Aorta (tissue), 5 donors: ENCODE results near the gene PRDM1. TPM values are rescaled to one million over a fixed set of nuclear protein-coding genes. Genes with fewer than 3 reads are reported as not detected.

ENCODE experiments used
- ATAC-seq: fragments of 200-7000 bp; cut with Tn5 transposase; one replicate; pipeline ENCODE4 v1.9.1; 2022; ENCODE audit warnings: moderate library complexity; ENCODE audit not compliant: low FRiP score
- DNase-seq, 2 donors: peaks; one replicate each; pipeline ENCODE4 v3.0.0-alpha.2; 2020
- H3K27ac ChIP-seq, 2 donors: one replicate each; pipeline ENCODE4 v1.5.1; 2013; ENCODE audit warnings: low read length in 2 of 2, mild to moderate bottlenecking in 2 of 2, moderate library complexity in 2 of 2, control low read depth in 1 of 2, inconsistent platforms in 1 of 2, low read depth in 1 of 2
- H3K27me3 ChIP-seq, 2 donors: one replicate each; pipeline ENCODE4 v1.6.1; 2013; ENCODE audit warnings: control low read depth in 1 of 2, low read length in 1 of 2, mild to moderate bottlenecking in 1 of 2, moderate library complexity in 1 of 2; ENCODE audit not compliant: insufficient read depth in 2 of 2, control insufficient read depth in 1 of 2
- H3K36me3 ChIP-seq, 2 donors: one replicate each; pipeline ENCODE4 v1.6.1; 2013; ENCODE audit warnings: control low read depth in 1 of 2, low read length in 1 of 2, mild to moderate bottlenecking in 1 of 2; ENCODE audit not compliant: insufficient read depth in 2 of 2, control insufficient read depth in 1 of 2
- H3K4me1 ChIP-seq, 2 donors: one replicate each; pipeline ENCODE4 v1.6.1; 2013; ENCODE audit warnings: low read length in 2 of 2, control low read depth in 1 of 2, mild to moderate bottlenecking in 1 of 2, moderate library complexity in 1 of 2; ENCODE audit not compliant: insufficient read depth in 2 of 2, control insufficient read depth in 1 of 2
- H3K4me3 ChIP-seq, 2 donors: one replicate each; pipeline ENCODE4 v1.5.1; 2013; ENCODE audit warnings: low read length in 2 of 2, control low read depth in 1 of 2, mild to moderate bottlenecking in 1 of 2
- H3K9me3 ChIP-seq: one replicate; pipeline ENCODE4 v1.6.1; 2013; ENCODE audit warnings: mild to moderate bottlenecking, low read length; ENCODE audit not compliant: control insufficient read depth
- WGBS, 2 donors: extraction: QIAGEN DNeasy Blood & Tissue Kit; methylation state at CpG; one replicate each; pipeline ENCODE4 v1.1.7; 2013; 5-methylcytosine and 5-hydroxymethylcytosine counted together
- intact Hi-C, 2 donors: fragments of 100-400 bp; cut with DNase I; formaldehyde crosslinking; loops; one replicate each; pipeline versions ENCODE4 v1.14.2 to v1.15.0; 2022
- polyA plus RNA-seq, 2 donors: library from polyadenylated mRNA; stranded (reverse); fragments of 200-250 nt; gene quantifications; one replicate each; pipeline ENCODE4 v1.2.3, GENCODE V29; 2013
- total RNA-seq, 2 donors: library from RNA; stranded (reverse); fragmentation: NEBNext Ultra II Directional; extraction: Animal tissue kit (Norgen Biotek cat#: 25700); gene quantifications; one replicate each; pipeline ENCODE4 v1.2.1, GENCODE V29; 2021
- donor health status: healthy with polysubstance abuse.
- donor health status: Bipolar disorder and iron deficiency.
- donor health status: DM: no; HTN: no; CAD: no.
- donor health status: DM: no; HTN: no; CAD: no.
- donor health status: DM: yes; HTN: yes; CAD: no.

The PRDM1 gene
- total and polyA plus RNA-seq, 4 donors, result 0.23 to 10.5 (median 3.5) TPM

GRCh38 chr6:106063448-106063850 lies 22.7 kb upstream of the PRDM1 start:
- no peak overlapping the region for H3K4me3 ChIP-seq
- no peak for DNase-seq
- H3K36me3 ChIP-seq, result no peaks in the 10 kb centered on the region
- H3K27me3 ChIP-seq, result no peaks in the 10 kb centered on the region
- H3K4me1 ChIP-seq, result no peaks in the 10 kb centered on the region
- no peak overlapping the region for H3K27ac ChIP-seq
- WGBS, 2 donors, result 90 to 95% methylated on average over 2 of the region's 2 CpGs
- no peaks in the 10 kb centered on the region for H3K9me3 ChIP-seq
- no peak for ATAC-seq
- intact Hi-C loops, result no loop called here

- intact Hi-C loops, result no loop called here
- no peaks in the 10 kb centered on the region for H3K4me1 ChIP-seq
- ATAC-seq (no peak), DNase-seq (no peak)
- no peaks in the 10 kb centered on the region for H3K27me3 ChIP-seq
- peaks cover 1% of the 10 kb centered on the region for H3K9me3 ChIP-seq
- no peaks in the 10 kb centered on the region for H3K36me3 ChIP-seq
- no peak overlapping the region for H3K4me3 ChIP-seq
- 60 to 61% methylated on average over 3 of the region's 3 CpGs for WGBS, 2 donors
- H3K27ac ChIP-seq, result no peak overlapping the region
Observed at GRCh38 chr6:106064142-106064541, 22.0 kb upstream of the PRDM1 start.

GRCh38 chr6:106064756-106065155 lies 21.4 kb upstream of the PRDM1 start:
- Histone ChIP-seq H3K4me1 (no peaks in the 10 kb centered on the region), H3K27ac (no peak overlapping the region), H3K9me3 (peaks cover 1% of the 10 kb centered on the region), H3K36me3 (no peaks in the 10 kb centered on the region), H3K4me3 (no peak overlapping the region), H3K27me3 (no peaks in the 10 kb centered on the region)
- WGBS, 2 donors, result 88 to 94% methylated on average over 1 of the region's 1 CpG
- no peak for DNase-seq
- no peak for ATAC-seq
- intact Hi-C loops, result no loop called here

- ATAC-seq (no peak), DNase-seq (no peak)
- Histone ChIP-seq H3K36me3 (no peaks in the 10 kb centered on the region), H3K27ac (no peak overlapping the region), H3K27me3 (no peaks in the 10 kb centered on the region), H3K4me1 (no peaks in the 10 kb centered on the region), H3K4me3 (no peak overlapping the region), H3K9me3 (peaks cover 1% of the 10 kb centered on the region)
- WGBS, 2 donors, result 35 to 37% methylated on average over 1 of the region's 1 CpG
- intact Hi-C loops, result no loop called here
Observed at GRCh38 chr6:106066989-106067388, 19.1 kb upstream of the PRDM1 start.

GRCh38 chr6:106069478-106069877 lies 16.7 kb upstream of the PRDM1 start:
- H3K4me1 ChIP-seq, result no peaks in the 10 kb centered on the region
- H3K27ac ChIP-seq, result no peak overlapping the region
- H3K9me3 ChIP-seq, result peaks cover 1% of the 10 kb centered on the region
- no peak for ATAC-seq
- no peaks in the 10 kb centered on the region for H3K36me3 ChIP-seq
- WGBS, 2 donors, result 17 to 22% methylated on average over 8 of the region's 8 CpGs
- intact Hi-C loops, result no loop called here
- H3K27me3 ChIP-seq, result no peaks in the 10 kb centered on the region
- H3K4me3 ChIP-seq, result no peak overlapping the region
- no peak for DNase-seq

- Histone ChIP-seq H3K27ac (no peak overlapping the region), H3K36me3 (no peaks in the 10 kb centered on the region), H3K4me1 (no peaks in the 10 kb centered on the region), H3K9me3 (peaks cover 1% of the 10 kb centered on the region), H3K27me3 (no peaks in the 10 kb centered on the region), H3K4me3 (no peak overlapping the region)
- WGBS, 2 donors, result 82 to 84% methylated on average over 1 of the region's 1 CpG
- ATAC-seq (no peak), DNase-seq (no peak)
- intact Hi-C loops, result no loop called here
Observed at GRCh38 chr6:106070636-106071035, 15.5 kb upstream of the PRDM1 start.

GRCh38 chr6:106072501-106073090 lies 13.5 kb upstream of the PRDM1 start:
- DNase-seq (no peak), ATAC-seq (no peak)

GRCh38 chr6:106074146-106074545 lies 12.0 kb upstream of the PRDM1 start:
- intact Hi-C loops, result no loop called here
- 73 to 83% methylated on average over 3 of the region's 3 CpGs for WGBS, 2 donors
- H3K4me3 ChIP-seq, result no peak overlapping the region
- no peaks in the 10 kb centered on the region for H3K9me3 ChIP-seq
- no peaks in the 10 kb centered on the region for H3K4me1 ChIP-seq
- ATAC-seq (no peak), DNase-seq (no peak)
- H3K27ac ChIP-seq, result no peak overlapping the region
- no peaks in the 10 kb centered on the region for H3K36me3 ChIP-seq
- H3K27me3 ChIP-seq, result no peaks in the 10 kb centered on the region

More at GRCh38 chr6:106072501-106073090, 13.5 kb upstream of the PRDM1 start:
- Histone ChIP-seq H3K36me3 (no peaks in the 10 kb centered on the region), H3K27ac (no peak overlapping the region), H3K27me3 (no peaks in the 10 kb centered on the region), H3K4me3 (no peak overlapping the region), H3K4me1 (no peaks in the 10 kb centered on the region), H3K9me3 (peaks cover 1% of the 10 kb centered on the region)
- intact Hi-C loops, result no loop called here
- 75 to 85% methylated on average over 8 of the region's 8 CpGs for WGBS, 2 donors

- no peaks in the 10 kb centered on the region for H3K36me3 ChIP-seq
- no peak overlapping the region for H3K27ac ChIP-seq
- no peaks in the 10 kb centered on the region for H3K9me3 ChIP-seq
- intact Hi-C loops, result no loop called here
- H3K4me1 ChIP-seq, result no peaks in the 10 kb centered on the region
- H3K27me3 ChIP-seq, result no peaks in the 10 kb centered on the region
- DNase-seq (no peak), ATAC-seq (no peak)
- WGBS, 2 donors, result 80 to 91% methylated on average over 3 of the region's 3 CpGs
- H3K4me3 ChIP-seq, result no peak overlapping the region
Observed at GRCh38 chr6:106076139-106076538, 10.0 kb upstream of the PRDM1 start.
